Fibroblast of villous mesenchyme (primary cell): ENCODE data around the gene SNRNP27. TPM values are rescaled to one million over a fixed set of nuclear protein-coding genes. Genes with fewer than 3 reads are reported as not detected.

ENCODE experiments used
- small RNA-seq: library from RNA; depleted of rRNA; stranded (forward); fragments of <200 nt; gene quantifications from one replicate; pipeline ENCODE3, GENCODE V24; 2012
- total RNA-seq: library from RNA; depleted of rRNA; stranded (reverse); fragments of >200 nt; gene quantifications from 2 replicates; pipeline ENCODE4 v1.2.3, GENCODE V29; 2012

Gene SNRNP27
- total RNA-seq, 1 donor: 44.9 TPM

Small RNA genes within 50 kb of the gene (small RNA-seq; reads per million reads assigned to genes)
- not detected for gene RPL23AP92

Other genes with a start within 250 kb of the SNRNP27 start
- 27.1 and 35.8 TPM in 2 replicates for gene ANXA4, start 151.8 kb upstream of the SNRNP27 start, total RNA-seq
- 6.8 and 12.5 TPM in 2 replicates for gene GMCL1, start 64.3 kb upstream of the SNRNP27 start, total RNA-seq
- gene MXD1, start 21.2 kb downstream of the SNRNP27 start, total RNA-seq: 5.2 TPM in 2 replicates
- under 0.01 and 0.43 TPM in 2 replicates for gene ASPRV1, start 67.7 kb downstream of the SNRNP27 start, total RNA-seq
- 32.9 and 45.3 TPM in 2 replicates for gene PCBP1, start 193.5 kb downstream of the SNRNP27 start, total RNA-seq